Transverse colon (tissue), 4 donors: Measurements from ENCODE around the gene RAPGEF5.

Experiments
- CTCF ChIP-seq, 5 experiments: fragments of 200-600 bp in 3 of 5; fragments of 450-650 bp in 2 of 5; sonication (generic) in 3 of 5; IDR thresholded peaks; 1 replicate in 2 of 5; 2 replicates in 3 of 5; pipeline ENCODE4 v1.5.1; 2016 to 2017; ENCODE audit warnings: antibody characterized with exemption in 5 of 5, inconsistent platforms in 3 of 5, mild to moderate bottlenecking in 2 of 5, moderate library complexity in 1 of 5
- POLR2AphosphoS5 ChIP-seq, 3 donors: sonication (generic); formaldehyde crosslinking; IDR thresholded peaks; one replicate each; pipeline ENCODE4 v1.6.1; 2016; ENCODE audit warnings: antibody characterized with exemption in 3 of 3

- TF ChIP-seq CTCF (IDR thresholded peaks at IDR 0.05) (no peak), POLR2AphosphoS5 (IDR thresholded peaks at IDR 0.05) (no peak)
Observed at GRCh38 chr7:22399546-22399945, 42.6 kb upstream of the RAPGEF5 start.
